ENCODE results near the gene MEGF6.

The MEGF6 gene

GRCh38 chr1:3564921-3565831 is 46.1 kb downstream of the MEGF6 start:
- H3K4me3 ChIP-seq (replicated peaks in 1 of 2; ENCODE audit: low read depth in 2 of 2, low read length in 2 of 2): no peak overlapping the region
- DNase-seq (ENCODE audit: low read depth in 2 of 2): peak; percentile 38 to 41
- TF ChIP-seq, protein P1, sequence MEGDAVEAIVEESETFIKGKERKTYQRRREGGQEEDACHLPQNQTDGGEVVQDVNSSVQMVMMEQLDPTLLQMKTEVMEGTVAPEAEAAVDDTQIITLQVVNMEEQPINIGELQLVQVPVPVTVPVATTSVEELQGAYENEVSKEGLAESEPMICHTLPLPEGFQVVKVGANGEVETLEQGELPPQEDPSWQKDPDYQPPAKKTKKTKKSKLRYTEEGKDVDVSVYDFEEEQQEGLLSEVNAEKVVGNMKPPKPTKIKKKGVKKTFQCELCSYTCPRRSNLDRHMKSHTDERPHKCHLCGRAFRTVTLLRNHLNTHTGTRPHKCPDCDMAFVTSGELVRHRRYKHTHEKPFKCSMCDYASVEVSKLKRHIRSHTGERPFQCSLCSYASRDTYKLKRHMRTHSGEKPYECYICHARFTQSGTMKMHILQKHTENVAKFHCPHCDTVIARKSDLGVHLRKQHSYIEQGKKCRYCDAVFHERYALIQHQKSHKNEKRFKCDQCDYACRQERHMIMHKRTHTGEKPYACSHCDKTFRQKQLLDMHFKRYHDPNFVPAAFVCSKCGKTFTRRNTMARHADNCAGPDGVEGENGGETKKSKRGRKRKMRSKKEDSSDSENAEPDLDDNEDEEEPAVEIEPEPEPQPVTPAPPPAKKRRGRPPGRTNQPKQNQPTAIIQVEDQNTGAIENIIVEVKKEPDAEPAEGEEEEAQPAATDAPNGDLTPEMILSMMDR (IDR thresholded peaks at IDR 0.05; ENCODE audit: low read depth, low read length): peak; percentile 94

- no peak overlapping the region for H3K4me3 ChIP-seq (replicated peaks in 1 of 2; ENCODE audit: low read depth in 2 of 2, low read length in 2 of 2)
- DNase-seq (ENCODE audit: low read depth in 2 of 2): no peak
- TF ChIP-seq, protein P1 (IDR thresholded peaks at IDR 0.05; ENCODE audit: low read depth, low read length): no peak
Observed at GRCh38 chr1:3563610-3564009, 47.7 kb downstream of the MEGF6 start.

GRCh38 chr1:3563125-3563524 is 48.2 kb downstream of the MEGF6 start:
- TF ChIP-seq, protein P1 (IDR thresholded peaks at IDR 0.05; ENCODE audit: low read depth, low read length): no peak
- no peak overlapping the region for H3K4me3 ChIP-seq (replicated peaks in 1 of 2; ENCODE audit: low read depth in 2 of 2, low read length in 2 of 2)
- no peak for DNase-seq (ENCODE audit: low read depth in 2 of 2)

- TF ChIP-seq, protein P1 (IDR thresholded peaks at IDR 0.05; ENCODE audit: low read depth, low read length): no peak
- DNase-seq (ENCODE audit: low read depth in 2 of 2): no peak
- H3K4me3 ChIP-seq (replicated peaks in 1 of 2; ENCODE audit: low read depth in 2 of 2, low read length in 2 of 2): no peak overlapping the region
Observed at GRCh38 chr1:3562712-3563111, 48.6 kb downstream of the MEGF6 start.

DNA sequence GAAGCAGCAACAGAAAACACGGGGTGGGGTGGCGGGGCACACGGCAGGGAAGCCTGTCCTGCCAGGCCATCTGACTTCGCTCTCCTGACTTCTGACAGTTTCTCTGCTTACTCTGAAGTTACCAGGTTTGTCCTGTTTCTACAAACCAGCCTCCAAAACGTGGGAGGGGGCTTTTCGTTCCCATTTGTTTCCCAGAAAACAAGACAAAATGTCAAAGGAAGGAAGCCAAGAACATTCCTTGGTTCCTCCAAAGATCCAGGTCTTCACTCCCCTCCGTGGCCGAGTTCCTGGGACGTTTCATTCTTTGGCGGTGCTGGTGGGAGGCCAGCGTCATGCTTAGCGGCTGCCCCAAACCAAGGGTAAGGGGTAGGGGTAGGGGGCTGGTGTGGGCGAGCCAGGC is 49.6 kb downstream of the MEGF6 start:
- no peak overlapping the region for H3K4me3 ChIP-seq (replicated peaks in 1 of 2; ENCODE audit: low read depth in 2 of 2, low read length in 2 of 2)
- TF ChIP-seq, protein P1 (IDR thresholded peaks at IDR 0.05; ENCODE audit: low read depth, low read length): no peak
- no peak for DNase-seq (ENCODE audit: low read depth in 2 of 2)

DNA sequence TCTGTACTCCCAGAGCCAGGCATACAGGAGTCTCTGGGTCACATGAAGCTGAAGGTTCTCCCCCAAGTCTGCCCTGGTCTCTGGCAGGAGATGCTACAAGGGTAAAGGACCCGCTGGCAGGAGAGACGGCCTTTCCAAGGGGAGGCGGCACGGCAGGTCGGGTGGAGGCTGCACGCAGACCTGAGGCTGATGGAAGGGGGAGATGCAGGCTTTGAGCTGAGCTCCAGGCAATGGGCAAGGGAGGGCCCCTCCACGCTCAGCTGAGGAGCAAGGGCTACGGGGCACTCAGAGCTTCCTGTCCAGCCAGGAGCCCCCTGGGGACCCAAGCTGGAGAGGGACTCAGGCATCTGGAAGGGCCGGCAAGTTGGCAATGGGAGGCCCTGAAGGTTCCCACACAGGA is 50.3 kb downstream of the MEGF6 start:
- TF ChIP-seq, protein P1 (IDR thresholded peaks at IDR 0.05; ENCODE audit: low read depth, low read length): no peak
- H3K4me3 ChIP-seq (replicated peaks in 1 of 2; ENCODE audit: low read depth in 2 of 2, low read length in 2 of 2): no peak overlapping the region
- no peak for DNase-seq (ENCODE audit: low read depth in 2 of 2)
